EH (cell line): ENCODE measurements around the gene TOM1.
"Not testable (repeated sequence)": the region's sequence is repeated elsewhere in the genome, so short reads cannot be mapped to it uniquely, and the experiment has no call there.

Experiments used
- DNase-seq: peaks from one replicate; pipeline ENCODE4 v3.0.0-alpha.2; 2015; ENCODE audit warnings: low read depth

Gene TOM1

GRCh38 chr22:35394810-35395563 lies 95.3 kb downstream of the TOM1 start:
- no peak for DNase-seq

DNA sequence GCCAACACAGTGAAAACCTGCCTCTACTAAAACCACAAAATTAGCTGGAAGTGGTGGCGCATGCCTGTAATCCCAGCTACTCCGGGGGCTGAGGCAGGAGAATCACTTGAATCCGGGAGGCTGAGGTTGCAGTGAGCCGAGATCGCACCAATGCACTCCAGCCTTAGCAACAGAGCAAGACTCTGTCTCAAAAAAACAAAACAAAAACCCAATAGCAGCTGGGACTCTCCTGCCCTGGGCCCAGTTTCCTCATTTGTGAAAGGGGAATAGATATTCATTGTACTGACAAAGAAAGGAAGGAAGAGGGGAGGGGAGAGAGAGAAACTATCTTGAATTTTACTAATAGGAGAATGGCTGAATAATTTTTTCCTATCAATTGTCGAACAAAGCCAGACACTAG lies 96.9 kb downstream of the TOM1 start:
- DNase-seq, result not testable (repeated sequence)

DNA sequence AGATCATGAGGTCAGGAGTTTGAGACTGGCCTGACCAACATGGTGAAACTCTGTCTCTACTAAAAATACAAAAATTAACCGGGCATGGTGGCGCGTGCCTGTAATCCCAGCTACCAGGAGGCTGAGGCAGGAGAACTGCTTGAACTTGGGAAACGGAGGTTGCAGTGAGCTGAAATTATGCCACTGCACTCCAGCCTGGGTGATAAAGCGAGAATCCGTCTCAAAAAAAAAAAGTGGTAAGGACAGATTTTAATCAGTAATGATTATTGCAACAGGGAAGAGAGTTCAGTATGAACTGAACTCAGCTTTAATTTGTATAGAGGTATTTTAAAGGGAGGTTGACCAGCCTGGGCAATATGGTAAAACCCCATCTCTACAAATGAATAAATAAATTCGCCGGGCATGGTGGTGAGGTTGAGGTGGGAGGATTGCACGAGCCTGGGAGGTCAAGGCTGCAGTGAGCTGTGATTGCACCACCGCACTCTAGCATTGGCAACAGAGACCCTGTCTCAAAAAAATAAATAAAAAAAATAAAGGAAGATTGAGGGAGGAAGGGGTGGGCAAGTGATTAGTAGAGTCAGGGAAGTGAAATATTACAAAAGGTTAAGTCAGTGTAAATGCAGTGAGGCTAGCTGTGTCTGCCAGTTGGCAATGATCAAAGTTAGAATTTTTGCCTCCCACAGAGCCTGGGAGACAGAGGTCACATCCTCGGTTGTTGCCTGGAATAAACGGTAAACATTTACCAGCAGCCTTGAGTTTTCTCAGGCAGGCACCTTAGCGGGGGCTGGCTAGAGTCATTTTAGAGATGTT lies 97.6 kb downstream of the TOM1 start:
- no peak for DNase-seq
